Measurements from ENCODE around the gene MAPK11.
"Not testable (repeated sequence)": the region's sequence is repeated elsewhere in the genome, so short reads cannot be mapped to it uniquely, and the experiment has no call there.

The MAPK11 gene

GRCh38 chr22:50275181-50276055, 5.2 kb upstream of the MAPK11 start:
- DNase-seq, result no peak

DNA sequence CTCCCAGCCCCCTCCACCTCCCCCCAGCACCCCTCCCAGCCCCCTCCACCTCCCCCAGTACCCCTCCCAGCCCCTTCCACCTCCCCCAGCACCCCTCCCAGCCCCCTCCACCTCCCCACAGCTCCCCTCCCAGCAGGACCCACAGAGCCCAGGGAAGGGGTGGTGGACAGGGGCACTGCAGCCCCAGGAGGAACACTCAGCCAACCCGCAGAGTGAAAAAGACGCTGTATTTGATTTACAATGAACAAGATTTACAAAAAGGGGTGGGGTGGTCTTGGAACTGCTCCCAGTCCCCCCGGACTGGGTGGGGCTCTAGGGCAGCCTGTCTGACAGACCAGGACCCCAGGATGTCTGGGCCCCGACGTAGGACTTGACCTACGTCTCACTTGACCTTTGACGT, 4.6 kb upstream of the MAPK11 start:
- DNase-seq, result no peak

GRCh38 chr22:50274311-50274710, 4.1 kb upstream of the MAPK11 start:
- DNase-seq, result peak in 4 of 6 experiments; percentile 16 to 33 (median 26)

DNA sequence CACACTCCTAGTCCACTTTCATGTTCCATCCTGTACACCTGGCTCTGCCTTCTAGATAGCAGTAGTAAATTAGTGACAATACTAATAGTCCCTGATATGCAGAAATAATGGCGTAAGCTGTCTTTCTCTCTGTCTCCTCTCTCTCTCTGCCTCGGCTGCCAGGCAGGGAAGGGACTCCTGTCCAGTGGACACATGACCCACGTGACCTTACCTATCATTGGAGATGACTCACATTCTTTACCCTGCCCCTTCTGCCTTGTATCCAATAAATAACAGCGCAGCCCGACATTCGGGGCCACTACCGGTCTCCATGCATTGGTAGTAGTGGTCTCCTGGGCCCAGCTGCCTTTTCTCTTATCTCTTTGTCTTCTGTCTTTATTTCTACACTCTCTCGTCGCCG, 3.6 kb upstream of the MAPK11 start:
- not testable (repeated sequence) for DNase-seq

DNA sequence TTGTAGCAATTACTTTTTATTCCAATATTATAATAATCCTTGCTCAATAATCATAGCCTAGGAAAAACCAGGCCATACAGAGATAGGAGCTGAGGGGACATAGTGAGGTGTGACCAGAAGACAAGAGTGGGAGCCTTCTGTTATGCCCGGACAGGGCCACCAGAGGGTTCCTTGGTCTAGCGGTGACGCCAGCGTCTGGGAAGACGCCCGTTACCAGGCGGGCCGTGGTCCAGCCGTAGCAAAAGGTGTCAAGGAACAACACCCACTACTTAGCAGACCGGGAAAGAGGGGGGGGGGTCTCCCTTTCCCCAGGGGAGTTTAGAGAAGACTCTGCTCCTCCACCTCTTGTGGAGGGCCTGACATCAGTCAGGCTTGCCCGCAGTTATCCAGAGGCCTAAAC, 3.2 kb upstream of the MAPK11 start:
- DNase-seq, result not testable (repeated sequence)

DNA sequence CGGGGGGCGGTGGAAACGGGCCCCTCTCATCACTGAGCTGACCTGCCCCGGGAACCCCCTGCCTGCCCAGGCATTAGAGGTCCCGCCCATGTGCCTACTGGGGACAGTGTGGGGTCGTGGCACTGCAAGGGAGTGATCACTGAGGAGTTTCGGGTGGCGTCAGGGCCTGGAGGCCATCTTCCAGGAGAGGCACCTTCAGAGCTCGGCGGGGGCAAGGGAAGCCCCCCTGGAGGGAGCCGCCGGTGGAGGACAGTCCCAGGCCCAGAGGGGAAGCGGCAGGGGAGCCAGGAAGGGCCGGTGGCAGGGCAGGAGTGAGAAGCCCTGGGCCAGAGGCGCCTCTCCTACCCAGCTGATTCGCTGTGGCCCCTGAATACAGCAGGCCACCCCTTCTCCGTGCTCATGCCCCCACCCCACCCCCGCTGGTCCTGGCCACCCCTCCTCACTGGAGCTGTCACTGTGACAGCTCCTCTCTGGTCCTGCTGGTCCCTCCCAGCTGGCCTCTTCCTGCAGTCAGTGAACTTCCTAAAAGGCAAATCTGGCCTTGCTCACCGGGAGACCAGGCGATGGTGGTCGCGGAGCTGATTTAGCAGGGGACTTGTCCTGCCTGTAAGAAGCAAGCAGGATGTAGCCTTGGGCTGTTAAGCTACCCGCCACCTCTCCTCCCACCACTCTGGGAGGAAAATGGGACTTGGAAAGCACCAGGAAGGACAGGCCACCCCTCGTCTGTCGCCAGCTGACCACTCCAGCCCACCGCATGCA, 2.0 kb upstream of the MAPK11 start:
- no peak for DNase-seq

DNA sequence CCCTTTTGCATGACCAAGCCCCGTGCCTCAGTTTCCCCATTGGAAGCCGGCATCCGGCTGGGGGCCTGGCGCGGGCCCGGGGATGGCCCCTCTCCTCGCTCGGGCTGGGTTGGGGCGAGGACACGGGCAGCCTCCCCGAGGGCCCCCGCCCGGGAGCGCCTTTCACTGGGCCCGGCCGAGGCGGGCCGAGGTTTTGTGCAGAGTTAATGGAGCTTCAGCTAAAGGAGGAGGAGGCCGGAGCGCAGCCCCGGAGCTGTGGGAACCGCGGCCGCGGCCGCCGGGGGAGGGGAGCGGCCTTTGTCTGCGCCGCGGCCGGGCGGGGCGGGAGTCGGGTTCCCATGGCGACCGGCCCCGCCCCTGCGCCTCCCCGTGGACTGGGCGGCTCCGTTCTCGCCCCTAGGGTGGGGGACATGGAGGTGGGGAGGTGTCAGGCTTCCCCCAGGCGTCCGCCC, 1.4 kb upstream of the MAPK11 start:
- DNase-seq, result peak in 2 of 6 experiments; percentile 10 to 27

DNA sequence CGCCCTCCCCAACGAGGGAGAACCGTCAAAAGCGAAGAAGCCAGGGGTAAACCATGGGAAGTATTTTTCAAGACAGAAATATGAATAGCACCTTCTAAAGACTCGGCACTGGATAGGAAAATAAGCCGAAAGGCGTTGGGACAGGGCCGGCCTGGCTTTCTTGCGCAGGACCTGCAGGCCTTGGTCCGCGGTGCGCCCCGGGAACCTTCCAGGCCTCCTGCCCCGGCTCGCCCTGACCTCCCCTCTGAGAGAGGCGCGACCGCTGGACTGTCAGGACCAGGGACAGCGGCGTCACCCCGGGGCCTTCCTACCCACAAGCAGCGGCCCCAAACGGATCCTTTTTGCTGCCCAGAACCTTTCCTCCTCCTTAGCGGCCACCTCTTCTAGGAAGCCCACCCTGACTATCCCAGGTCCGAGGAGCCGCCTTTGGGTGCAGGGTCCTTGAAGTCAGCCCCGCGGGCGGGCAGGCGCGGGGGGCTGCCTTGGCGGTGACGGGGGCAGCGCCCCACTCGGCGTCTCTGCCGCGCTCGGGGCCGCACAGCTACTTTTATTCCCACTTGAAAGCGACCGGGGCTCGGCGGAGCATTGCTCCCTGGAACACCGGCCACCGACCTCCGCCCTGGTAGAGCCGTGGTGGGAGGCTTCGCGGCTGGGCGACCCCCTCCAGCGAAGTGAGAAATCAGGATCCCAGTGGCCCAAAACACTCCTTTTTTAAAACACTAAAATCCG, 650 bp upstream of the MAPK11 start:
- DNase-seq, result peak; percentile 27 to 78 (median 60)

DNA sequence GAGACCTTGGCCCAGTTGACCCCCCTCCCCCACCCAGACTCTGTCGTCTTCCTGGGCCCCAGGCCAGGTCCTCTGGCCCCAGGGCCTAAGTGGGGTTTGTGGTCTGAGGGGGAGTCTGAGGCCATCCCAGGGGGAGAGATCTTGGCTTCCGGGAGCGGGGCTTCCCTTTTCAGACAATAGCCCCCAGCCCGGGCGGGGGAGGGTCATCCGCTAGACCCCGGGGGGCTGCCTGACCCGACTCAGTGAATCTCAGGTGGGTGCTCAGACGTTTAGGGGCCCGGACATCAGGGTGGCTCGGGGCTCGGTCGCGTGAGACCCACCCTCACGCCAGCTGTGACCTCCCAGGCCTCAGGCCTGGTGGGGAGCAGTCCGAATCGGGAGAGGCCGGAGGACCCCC, 609 bp downstream of the MAPK11 start:
- no peak for DNase-seq

DNA sequence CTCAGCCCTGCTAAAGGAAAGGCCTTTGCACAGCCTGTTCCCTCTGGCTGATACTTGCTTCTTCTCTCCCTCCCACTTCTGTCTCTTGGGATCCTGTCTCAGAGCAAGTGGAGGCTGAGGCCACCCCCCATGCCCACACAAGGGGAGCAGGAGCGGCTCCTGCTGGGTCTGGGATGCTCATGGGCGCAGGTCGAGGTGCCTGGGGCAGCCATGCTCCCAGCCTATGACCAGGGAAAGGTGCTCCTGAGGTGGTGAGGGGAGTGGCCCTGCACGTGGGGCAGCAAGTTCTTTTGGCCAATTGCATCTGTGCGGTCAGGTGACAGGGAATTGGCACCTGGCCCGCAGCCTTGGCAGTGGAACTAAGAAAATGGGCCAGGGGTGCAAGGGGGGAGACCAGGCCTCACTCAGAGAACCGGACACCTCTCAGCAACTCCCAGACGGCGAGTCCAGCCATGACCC, 1.5 kb downstream of the MAPK11 start:
- no peak for DNase-seq

- peak in 5 of 6 experiments; percentile 27 to 56 (median 49) for DNase-seq
Observed at GRCh38 chr22:50267591-50268390, 2.4 kb downstream of the MAPK11 start.

DNA sequence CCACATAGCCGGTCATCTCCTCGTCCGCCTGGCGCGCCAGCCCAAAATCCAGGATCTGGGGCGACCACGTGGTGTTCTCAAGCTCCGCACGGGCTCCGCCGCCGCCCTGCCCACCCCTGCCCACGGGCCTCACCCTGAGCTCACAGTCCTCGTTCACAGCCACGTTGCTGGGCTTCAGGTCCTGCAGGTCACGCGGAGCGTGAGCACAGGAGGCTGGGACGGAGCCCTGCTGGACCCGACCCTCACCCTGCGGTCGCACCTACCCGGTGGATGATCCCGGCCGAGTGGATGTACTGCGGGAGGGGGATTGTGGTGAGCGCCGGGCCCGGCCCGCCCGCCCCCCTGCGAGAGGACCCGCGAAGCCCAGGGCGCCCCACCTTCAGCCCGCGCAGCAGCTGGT, 3.2 kb downstream of the MAPK11 start:
- no peak for DNase-seq

GRCh38 chr22:50264946-50265669, 5.1 kb downstream of the MAPK11 start:
- no peak for DNase-seq

- DNase-seq, result no peak
Observed at GRCh38 chr22:50264104-50264745, 6.0 kb downstream of the MAPK11 start.

DNA sequence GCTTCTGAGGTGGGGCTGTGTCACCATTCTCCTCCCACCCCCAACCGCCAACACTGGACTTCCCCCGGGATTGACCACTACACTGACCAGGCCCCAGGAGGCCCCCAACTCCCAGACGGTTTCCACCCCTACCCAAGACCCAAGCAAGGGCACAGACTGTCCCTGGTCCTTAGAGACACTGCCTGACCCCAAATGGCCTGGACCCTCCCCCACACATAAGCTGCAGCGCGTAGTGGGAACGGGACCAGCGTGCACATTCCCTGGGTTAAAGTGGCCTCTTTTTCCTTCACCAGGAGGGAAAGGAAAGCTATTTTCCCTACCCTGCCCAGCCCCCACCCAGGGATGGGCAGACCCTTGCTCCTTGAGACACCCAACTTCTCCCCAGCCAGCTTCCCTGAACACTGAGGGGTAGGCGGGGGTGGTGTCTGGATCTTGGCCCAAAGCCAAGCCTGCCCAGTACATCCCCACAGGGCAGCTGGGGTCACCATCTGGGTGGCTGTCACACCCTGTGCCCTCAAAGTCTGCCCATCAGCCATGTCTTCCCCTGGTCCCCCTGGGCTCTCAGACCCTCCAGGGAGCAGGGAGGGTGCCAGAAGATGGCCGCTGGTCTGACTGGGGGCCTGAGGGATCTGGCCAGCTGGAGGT, 7.1 kb downstream of the MAPK11 start:
- no peak for DNase-seq

- no peak for DNase-seq
Observed at GRCh38 chr22:50262460-50262911, 7.7 kb downstream of the MAPK11 start.

GRCh38 chr22:50261615-50262459, 8.3 kb downstream of the MAPK11 start, which contains the start of gene MAPK12:
Gene MAPK12, minus strand, starts transcription at chr22:50261683. Its CDS starts 174 bp downstream, at chr22:50261509.
- DNase-seq, result no peak

DNA sequence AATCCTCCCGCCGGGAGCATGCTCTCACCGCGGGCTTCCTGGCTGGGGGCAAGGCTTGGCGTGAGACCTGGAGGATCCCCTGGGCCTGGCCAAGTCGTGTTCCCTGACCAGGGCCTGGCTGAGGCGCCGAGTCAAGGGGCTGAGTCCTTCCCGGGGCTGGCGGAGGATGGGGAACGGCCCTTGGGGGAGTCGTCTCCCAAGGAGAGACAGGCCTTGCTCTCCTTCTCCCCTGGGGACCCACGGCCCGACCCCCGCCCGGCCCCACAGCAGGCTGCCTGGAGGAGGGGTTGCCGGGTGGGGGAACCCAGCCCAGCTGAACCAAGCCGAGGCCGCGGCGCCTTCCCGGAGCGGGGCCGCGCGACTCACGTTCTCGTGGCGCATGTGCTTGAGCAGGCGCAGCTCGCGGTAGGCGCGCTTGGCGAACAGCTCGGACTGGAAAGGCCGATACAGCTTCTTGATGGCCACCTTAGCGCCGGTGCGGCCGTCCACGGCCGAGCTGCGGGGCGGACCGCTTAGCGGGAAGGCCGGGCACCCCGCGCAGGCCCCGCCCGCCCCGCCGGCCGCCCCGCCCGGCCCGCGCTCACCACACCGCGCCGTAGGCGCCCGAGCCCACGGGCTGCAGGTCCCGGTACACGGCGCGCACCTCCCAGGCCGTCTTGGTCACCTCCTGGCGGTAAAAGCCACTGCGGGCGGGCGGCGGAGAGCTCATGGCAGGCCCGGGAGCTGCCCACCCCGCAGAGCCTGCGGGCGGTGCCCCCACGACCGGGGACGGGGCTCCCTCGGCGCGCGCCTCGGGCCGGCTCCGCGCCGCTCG, 9.2 kb downstream of the MAPK11 start:
- peak in 1 of 6 experiments; percentile 16 for DNase-seq

Data from stimulated activated naive CD4-positive, alpha-beta T cell (primary cell).